Breast epithelium (tissue), 4 donors: ENCODE results near the gene METTL16. TPM values are rescaled to one million over a fixed set of nuclear protein-coding genes. Genes with fewer than 3 reads are reported as not detected.

Source experiments
- DNase-seq, 2 donors: peaks; one replicate each; pipeline ENCODE4 v3.0.0-alpha.2; 2019; ENCODE audit warnings: low spot score in 2 of 2
- H3K27ac ChIP-seq, 2 donors: fragments of 200-600 bp; sonication (generic) in 1 of 2; one replicate each; pipeline ENCODE4 v1.5.1; 2016 to 2019; ENCODE audit warnings: mild to moderate bottlenecking in 1 of 2
- H3K27me3 ChIP-seq, 2 donors: fragments of 200-600 bp; sonication (generic) in 1 of 2; one replicate each; pipeline versions ENCODE4 v1.5.1 to v1.6.0; 2017 to 2019; ENCODE audit warnings: control low read depth in 1 of 2, mild to moderate bottlenecking in 1 of 2
- H3K36me3 ChIP-seq: fragments of 200-600 bp; one replicate; pipeline ENCODE4 v1.5.1; 2019
- H3K4me1 ChIP-seq, 2 donors: fragments of 200-600 bp; sonication (generic); one replicate each; pipeline ENCODE4 v1.5.1; 2016 to 2019; ENCODE audit warnings: control low read depth in 1 of 2
- H3K4me3 ChIP-seq, 3 donors: fragments of 200-600 bp; sonication (generic); 1 replicate in 2 of 3; 2 replicates in 1 of 3; pipeline ENCODE4 v1.5.1; 2016 to 2019; ENCODE audit warnings: mild to moderate bottlenecking in 3 of 3, moderate library complexity in 2 of 3
- H3K9me3 ChIP-seq, 2 donors: fragments of 200-600 bp; sonication (generic) in 1 of 2; one replicate each; pipeline ENCODE4 v1.5.1; 2016 to 2019; ENCODE audit warnings: control low read depth in 1 of 2
- POLR2A ChIP-seq: fragments of 450-650 bp; IDR thresholded peaks from one replicate; pipeline ENCODE4 v1.6.1; 2016; ENCODE audit warnings: antibody characterized with exemption, mild to moderate bottlenecking, moderate library complexity
- POLR2AphosphoS5 ChIP-seq, 3 donors: sonication (generic); formaldehyde crosslinking; IDR thresholded peaks; one replicate each; pipeline ENCODE4 v1.6.1; 2017; ENCODE audit warnings: antibody characterized with exemption in 3 of 3
- intact Hi-C: fragments of 100-400 bp; cut with DNase I; formaldehyde crosslinking; loops from one replicate; pipeline ENCODE4 v1.15.1; 2023; ENCODE audit warnings: low total_unique reads
- total RNA-seq, 3 donors: library from RNA; depleted of rRNA; stranded (reverse); fragments of >200 nt; gene quantifications; one replicate each; pipeline ENCODE4 v1.1.0, GENCODE V29; 2016
- TF ChIP-seq, protein P1 (sequence below), 3 donors: fragments of 450-650 bp; IDR thresholded peaks; one replicate each; pipeline ENCODE4 v1.5.1; 2016 to 2017; ENCODE audit warnings: antibody characterized with exemption in 3 of 3, mild to moderate bottlenecking in 3 of 3, moderate library complexity in 3 of 3

The METTL16 gene
- total RNA-seq, 3 donors from 2014 or later = 25.6 to 46.4 (median 26.9) TPM

DNA sequence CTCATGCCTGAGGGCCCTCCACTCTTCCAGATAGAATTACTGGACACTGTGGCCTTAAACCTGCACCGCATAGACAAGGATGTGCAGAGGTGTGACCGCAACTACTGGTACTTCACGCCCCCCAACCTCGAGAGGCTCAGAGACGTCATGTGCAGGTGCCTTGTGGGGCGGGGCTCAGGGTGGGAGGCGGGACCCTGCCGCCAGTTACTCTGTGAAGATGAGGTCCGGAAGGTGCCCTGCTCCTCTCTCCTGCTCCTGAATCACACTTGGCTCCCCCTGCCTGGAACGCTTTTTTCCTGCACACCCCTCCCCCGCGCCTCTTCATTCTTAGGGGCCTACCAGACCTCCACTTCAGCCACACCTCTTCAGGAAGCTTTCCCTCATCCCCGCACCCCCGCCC is 135.6 kb downstream of the METTL16 start:
- DNase-seq = no peak
- no peaks in the 10 kb centered on the region for H3K36me3 ChIP-seq
- peak overlapping the region in 2 of 3 donors; percentile 53 to 59 for H3K4me3 ChIP-seq
- TF ChIP-seq, protein P1, sequence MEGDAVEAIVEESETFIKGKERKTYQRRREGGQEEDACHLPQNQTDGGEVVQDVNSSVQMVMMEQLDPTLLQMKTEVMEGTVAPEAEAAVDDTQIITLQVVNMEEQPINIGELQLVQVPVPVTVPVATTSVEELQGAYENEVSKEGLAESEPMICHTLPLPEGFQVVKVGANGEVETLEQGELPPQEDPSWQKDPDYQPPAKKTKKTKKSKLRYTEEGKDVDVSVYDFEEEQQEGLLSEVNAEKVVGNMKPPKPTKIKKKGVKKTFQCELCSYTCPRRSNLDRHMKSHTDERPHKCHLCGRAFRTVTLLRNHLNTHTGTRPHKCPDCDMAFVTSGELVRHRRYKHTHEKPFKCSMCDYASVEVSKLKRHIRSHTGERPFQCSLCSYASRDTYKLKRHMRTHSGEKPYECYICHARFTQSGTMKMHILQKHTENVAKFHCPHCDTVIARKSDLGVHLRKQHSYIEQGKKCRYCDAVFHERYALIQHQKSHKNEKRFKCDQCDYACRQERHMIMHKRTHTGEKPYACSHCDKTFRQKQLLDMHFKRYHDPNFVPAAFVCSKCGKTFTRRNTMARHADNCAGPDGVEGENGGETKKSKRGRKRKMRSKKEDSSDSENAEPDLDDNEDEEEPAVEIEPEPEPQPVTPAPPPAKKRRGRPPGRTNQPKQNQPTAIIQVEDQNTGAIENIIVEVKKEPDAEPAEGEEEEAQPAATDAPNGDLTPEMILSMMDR (IDR thresholded peaks at IDR 0.05) = no peak
- intact Hi-C loops = no loop called here
- H3K27me3 ChIP-seq = no peaks in the 10 kb centered on the region
- H3K9me3 ChIP-seq = no peaks in the 10 kb centered on the region
- peak overlapping the region; percentile 84 to 88 for H3K27ac ChIP-seq
- H3K4me1 ChIP-seq = peaks cover 0 to 7% of the 10 kb centered on the region in 2 donors

DNA sequence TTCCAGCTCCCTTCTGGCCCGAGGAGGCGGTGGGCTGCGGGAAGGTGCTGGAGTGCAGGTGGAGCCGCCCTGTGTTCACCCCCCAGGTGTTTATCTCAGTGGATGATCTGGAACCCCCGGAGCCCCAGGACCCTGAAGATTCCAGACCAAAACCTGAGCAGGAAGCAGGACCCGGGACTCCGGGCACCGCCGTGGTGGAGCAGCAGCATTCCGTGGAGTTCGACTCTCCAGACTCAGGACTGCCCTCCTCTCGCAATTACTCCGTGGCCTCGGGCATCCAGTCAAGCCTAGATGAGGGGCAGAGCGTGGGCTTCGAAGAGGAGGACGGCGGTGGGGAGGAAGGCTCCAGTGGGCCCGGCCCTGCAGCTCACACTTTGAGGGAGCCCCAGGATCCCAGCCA is 136.3 kb downstream of the METTL16 start:
- Histone ChIP-seq H3K9me3 (no peaks in the 10 kb centered on the region), H3K27ac (peak overlapping the region; percentile 84 to 88), H3K27me3 (no peaks in the 10 kb centered on the region), H3K36me3 (no peaks in the 10 kb centered on the region), H3K4me1 (peaks cover 0 to 7% of the 10 kb centered on the region in 2 donors), H3K4me3 (peak overlapping the region in 2 of 3 donors; percentile 53 to 59)
- TF ChIP-seq POLR2AphosphoS5 (IDR thresholded peaks at IDR 0.05) (no peak), POLR2A (no peak)
- TF ChIP-seq, protein P1 (IDR thresholded peaks at IDR 0.05) = no peak
- no peak for DNase-seq
- intact Hi-C loops = no loop called here

DNA sequence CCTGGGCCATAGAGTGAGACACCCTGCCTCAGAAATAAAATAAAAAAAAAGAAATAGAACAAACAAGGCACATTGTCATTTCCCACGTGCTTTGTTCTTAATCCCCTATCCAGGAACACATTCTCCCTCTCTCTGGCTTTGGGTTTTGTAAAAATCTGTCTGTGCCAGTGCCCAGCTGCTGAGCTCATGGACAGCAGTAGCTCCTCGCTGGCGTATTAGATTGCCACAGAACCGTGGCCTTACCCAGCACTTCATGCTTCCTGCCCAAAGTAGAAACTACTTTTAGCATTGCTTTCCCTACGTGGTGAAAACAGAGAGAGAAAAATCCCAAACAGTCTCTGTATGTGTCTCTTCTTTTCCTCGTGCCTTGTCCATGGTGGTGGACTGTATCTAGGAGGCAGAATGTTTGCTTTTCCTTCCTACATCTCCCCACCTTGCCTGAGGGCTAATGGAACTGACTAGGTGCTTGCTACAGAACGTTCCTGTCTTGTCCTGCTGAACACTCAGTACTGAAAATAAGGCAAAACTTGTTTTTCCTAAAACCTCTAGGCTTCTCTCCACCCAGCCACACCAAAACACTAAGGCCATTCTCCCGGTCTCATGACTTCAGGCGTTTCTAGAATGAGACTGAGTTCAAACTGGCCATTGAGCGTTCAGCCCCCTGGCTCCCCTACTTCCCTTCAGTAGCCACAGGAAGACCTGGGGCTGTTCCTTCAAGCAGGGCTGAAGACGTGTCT is 137.0 kb downstream of the METTL16 start:
- peaks cover 0 to 7% of the 10 kb centered on the region in 2 donors for H3K4me1 ChIP-seq
- no peaks in the 10 kb centered on the region for H3K9me3 ChIP-seq
- TF ChIP-seq, protein P1 (IDR thresholded peaks at IDR 0.05) = no peak
- TF ChIP-seq POLR2AphosphoS5 (IDR thresholded peaks at IDR 0.05) = peak in 1 of 3 donors; percentile 7
- H3K4me3 ChIP-seq = peak overlapping the region in 2 of 3 donors; percentile 53 to 59
- intact Hi-C loops = no loop called here
- peak in 1 of 2 donors; percentile 74 for DNase-seq
- H3K27me3 ChIP-seq = no peaks in the 10 kb centered on the region
- no peaks in the 10 kb centered on the region for H3K36me3 ChIP-seq
- peak overlapping the region; percentile 84 to 88 for H3K27ac ChIP-seq

DNA sequence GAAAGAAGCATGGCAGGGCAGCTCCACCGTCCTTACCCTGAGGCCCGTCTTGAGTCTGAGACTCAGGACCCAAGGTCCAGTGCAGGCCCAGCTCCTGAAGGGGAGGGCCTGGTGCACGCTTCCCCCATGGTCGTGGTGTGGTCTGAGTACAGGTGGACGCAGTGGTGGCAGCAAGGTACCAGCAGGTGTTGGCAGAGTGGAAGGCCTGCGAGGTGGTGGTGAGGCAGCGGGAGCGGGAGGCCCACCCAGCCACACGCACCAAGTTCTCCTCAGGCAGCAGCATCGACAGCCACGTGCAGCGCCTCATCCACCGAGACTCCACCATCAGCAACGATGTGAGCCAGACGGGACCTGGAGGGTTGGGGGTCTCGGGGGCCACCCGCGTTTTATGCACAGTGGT is 138.5 kb downstream of the METTL16 start:
- intact Hi-C loops = no loop called here
- no peak overlapping the region for H3K4me3 ChIP-seq
- H3K36me3 ChIP-seq = no peaks in the 10 kb centered on the region
- peaks cover 0 to 7% of the 10 kb centered on the region in 2 donors for H3K4me1 ChIP-seq
- H3K27me3 ChIP-seq = no peaks in the 10 kb centered on the region
- TF ChIP-seq, protein P1 (IDR thresholded peaks at IDR 0.05) = no peak
- TF ChIP-seq POLR2A (no peak), POLR2AphosphoS5 (IDR thresholded peaks at IDR 0.05) (no peak)
- no peak for DNase-seq
- H3K27ac ChIP-seq = peak overlapping the region; percentile 84 to 88
- no peaks in the 10 kb centered on the region for H3K9me3 ChIP-seq

DNA sequence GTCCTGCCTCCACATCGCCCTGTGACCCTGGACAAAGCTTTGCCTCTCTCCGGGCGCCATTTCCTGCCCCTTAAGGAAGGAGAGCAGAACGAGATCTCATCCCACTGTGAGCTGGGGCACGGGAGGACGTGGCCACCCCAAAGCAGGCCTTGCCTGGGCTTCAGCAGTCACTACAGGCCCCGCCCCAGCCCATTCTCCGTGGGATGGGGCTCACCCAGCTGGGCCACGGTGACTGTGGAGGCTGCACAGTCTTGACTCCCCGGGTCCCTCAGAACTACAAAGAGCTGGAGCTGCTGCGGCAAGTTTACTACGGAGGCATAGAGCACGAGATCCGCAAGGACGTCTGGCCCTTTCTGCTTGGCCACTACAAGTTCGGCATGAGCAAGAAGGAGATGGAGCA is 139.0 kb downstream of the METTL16 start:
- no peak for DNase-seq
- no peak for TF ChIP-seq POLR2AphosphoS5 (IDR thresholded peaks at IDR 0.05)
- TF ChIP-seq POLR2A = no peak
- TF ChIP-seq, protein P1 (IDR thresholded peaks at IDR 0.05) = no peak
- Histone ChIP-seq H3K27me3 (no peaks in the 10 kb centered on the region), H3K9me3 (no peaks in the 10 kb centered on the region), H3K27ac (peak overlapping the region; percentile 25 to 84), H3K4me3 (no peak overlapping the region), H3K4me1 (peaks cover 0 to 7% of the 10 kb centered on the region in 2 donors), H3K36me3 (no peaks in the 10 kb centered on the region)
- intact Hi-C loops = no loop called here
